Measurements from ENCODE around the gene HMCN2. TPM values are rescaled to one million over a fixed set of nuclear protein-coding genes. Genes with fewer than 3 reads are reported as not detected.

HMCN2 gene
- total RNA-seq, 1 experiment from 2014 or later = 8.6 TPM

DNA sequence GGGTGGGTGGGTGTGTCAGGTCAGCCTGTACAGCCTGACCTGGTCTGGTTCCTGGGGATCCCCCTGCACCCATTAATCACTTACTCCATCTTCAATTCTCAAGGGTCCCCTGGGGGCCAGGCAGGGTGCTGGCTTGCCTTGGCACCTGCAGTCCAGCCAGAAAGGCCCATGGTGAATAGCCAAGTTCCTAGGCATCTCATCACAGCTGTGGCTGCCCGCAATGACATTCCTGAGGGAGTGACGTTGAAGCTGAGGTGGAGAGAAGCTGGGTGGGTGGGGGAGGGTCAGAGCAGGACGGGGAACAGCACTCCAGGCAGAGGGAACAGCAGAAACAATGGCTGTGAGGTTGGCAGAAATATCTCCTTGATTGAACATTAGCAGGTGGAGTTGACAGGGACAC, 10.6 kb downstream of the HMCN2 start:
- no peak for TF ChIP-seq CTCF (conservative IDR thresholded peaks at IDR 0.05)
- no peak overlapping the region for H3T11ph ChIP-seq (ENCODE audit: low read length)
- no CpG with 5 or more reads among the region's 3 CpGs for WGBS (ENCODE audit: extremely low coverage, insufficient read length, low lambda C conversion rate)
- H4K5ac ChIP-seq (ENCODE audit: insufficient read length, low read depth, low read length) = no peak overlapping the region
- H3K4ac ChIP-seq (ENCODE audit: low read depth, low read length) = no peak overlapping the region
- Mint-ChIP-seq H3K27me3 (ENCODE audit: low read depth) (no peaks in the 10 kb centered on the region), H3K4me3 (no peak overlapping the region), H3K27ac (no peak overlapping the region; a peak in 1 of 7 replicates), H3K4me1 (peaks cover 10 to 13% of the 10 kb centered on the region in 2 experiments), H3K9me3 (peaks cover 2 to 3% of the 10 kb centered on the region in 2 experiments; a peak in 1 of 5 replicates), H3K36me3 (ENCODE audit: insufficient read depth in 1 of 3, low read depth in 3 of 3) (peaks cover 4 to 22% (median 6%) of the 10 kb centered on the region in 3 experiments)
- no peaks in the 10 kb centered on the region for H3K23me2 ChIP-seq (ENCODE audit: insufficient read length, low read depth, low read length, poor library complexity, severe bottlenecking)
- H3K23ac ChIP-seq (ENCODE audit: insufficient read length, low read depth, low read length) = no peak overlapping the region
- H4K91ac ChIP-seq (ENCODE audit: insufficient read length, low read depth, low read length) = no peak overlapping the region
- H2AFZ ChIP-seq (ENCODE audit: low read length) = no peak overlapping the region
- no peak overlapping the region for H2BK12ac ChIP-seq (ENCODE audit: insufficient read length, low read depth, low read length)
- no peak overlapping the region for H3K27ac ChIP-seq (ENCODE audit: insufficient read length, low read depth, low read length)
- no peak overlapping the region for H2BK120ac ChIP-seq (ENCODE audit: low read depth, low read length, poor library complexity, severe bottlenecking)
- H3K4me2 ChIP-seq (ENCODE audit: insufficient read depth, insufficient read length, low read length) = no peak overlapping the region
- no peaks in the 10 kb centered on the region for H3K9me3 ChIP-seq (ENCODE audit: control insufficient read depth, low read depth, low read length)
- no peak overlapping the region for H3K18ac ChIP-seq (ENCODE audit: insufficient read length, low read depth, low read length)
- H2BK15ac ChIP-seq (ENCODE audit: low read depth, low read length) = no peak overlapping the region
- no peak overlapping the region for H2BK5ac ChIP-seq (ENCODE audit: insufficient read length, low read length)
- H3K9ac ChIP-seq (ENCODE audit: extremely low read depth, insufficient read length, low read length) = no peak overlapping the region
- no peak for DNase-seq
- no peaks in the 10 kb centered on the region for H4K20me1 ChIP-seq (ENCODE audit: control insufficient read depth, insufficient read depth, insufficient read length)
- H3K27me3 ChIP-seq (ENCODE audit: insufficient read depth, low read length) = no peaks in the 10 kb centered on the region
- no peak overlapping the region for H2BK20ac ChIP-seq (ENCODE audit: low read depth, low read length, poor library complexity, severe bottlenecking)
- no peaks in the 10 kb centered on the region for H3K79me1 ChIP-seq (ENCODE audit: insufficient read depth, low read depth, low read length, poor library complexity, severe bottlenecking)
- H3K4me1 ChIP-seq (ENCODE audit: insufficient read depth, low read length) = peaks cover 2% of the 10 kb centered on the region; the same call in 1 of the 2 replicates
- no peak overlapping the region for H3K56ac ChIP-seq (ENCODE audit: insufficient read length, low read depth, low read length)
- H3K14ac ChIP-seq (ENCODE audit: insufficient read depth, low read length) = no peak overlapping the region
- no peak overlapping the region for H4K8ac ChIP-seq (replicated peaks; ENCODE audit: insufficient read length, low read depth, low read length)
- H2AK5ac ChIP-seq (ENCODE audit: insufficient read length, low read length) = no peak overlapping the region
- H3K79me2 ChIP-seq (ENCODE audit: insufficient read depth, low read length) = no peaks in the 10 kb centered on the region

All from H9 (cell line).